Colonic mucosa (tissue), 4 donors: ENCODE data around the gene OLFM3. TPM values are rescaled to one million over a fixed set of nuclear protein-coding genes. Genes with fewer than 3 reads are reported as not detected.

Experiments used
- DNase-seq: peaks from one replicate; pipeline ENCODE4 v3.0.0-alpha.2; 2020
- H3K27ac ChIP-seq: fragments of 200-600 bp; one replicate; pipeline ENCODE4 v1.8.0; 2021
- H3K27me3 ChIP-seq: fragments of 200-600 bp; one replicate; pipeline ENCODE4 v1.8.0; 2021
- H3K36me3 ChIP-seq: fragments of 200-600 bp; one replicate; pipeline ENCODE4 v1.8.0; 2021
- H3K4me1 ChIP-seq: fragments of 200-600 bp; one replicate; pipeline ENCODE4 v1.8.0; 2021; ENCODE audit warnings: mild to moderate bottlenecking
- H3K4me3 ChIP-seq: fragments of 200-600 bp; one replicate; pipeline ENCODE4 v1.8.0; 2021
- H3K9ac ChIP-seq, 2 donors: one replicate each; pipeline ENCODE4 v1.7.0; 2013; ENCODE audit warnings: control low read depth in 2 of 2, low read depth in 2 of 2, low read length in 2 of 2
- H3K9me3 ChIP-seq: fragments of 200-600 bp; one replicate; pipeline ENCODE4 v1.8.0; 2021
- CTCF ChIP-seq: fragments of 200-600 bp; IDR thresholded peaks from one replicate; pipeline ENCODE4 v1.8.0; 2022; ENCODE audit warnings: antibody characterized with exemption, mild to moderate bottlenecking
- intact Hi-C: fragments of 100-400 bp; cut with DNase I; formaldehyde crosslinking; loops from one replicate; pipeline ENCODE4 v1.14.1; 2022
- total RNA-seq, 2 donors: library from RNA; stranded (reverse); fragmentation: NEBNext Ultra II Directional in 1 of 2; extraction: Animal tissue kit (Norgen Biotek cat#: 25700) in 1 of 2; gene quantifications; one replicate each; pipeline ENCODE4 v1.2.1, GENCODE V29; 2021
- donor health status: healthy.
- donor health status: DM: no; HTN: no; CAD: no.
- donor health status: DM: no; HTN: no; CAD: no.

OLFM3 gene
- under 1 TPM in 1 of 2 donors, not detected in 1; 0.37 TPM for total RNA-seq

- no peaks in the 10 kb centered on the region for H3K27me3 ChIP-seq
- no peaks in the 10 kb centered on the region for H3K4me1 ChIP-seq
- H3K4me3 ChIP-seq: no peak within 1 kb of the TSS
- H3K27ac ChIP-seq: no peak within 1 kb of the TSS
- H3K9me3 ChIP-seq: no peaks in the 10 kb centered on the region
- DNase-seq: no peak
- no peak for TF ChIP-seq CTCF
- intact Hi-C loops: no loop called here
- no peak within 1 kb of the TSS for H3K9ac ChIP-seq
- H3K36me3 ChIP-seq: no peaks in the 10 kb centered on the region
These were observed at the start of gene OLFM3 for GRCh38 chr1:101996825-101997465. Gene OLFM3, minus strand, starts transcription at chr1:101996926.

GRCh38 chr1:102045752-102046151 lies 49.0 kb upstream of the OLFM3 start:
- no peak for TF ChIP-seq CTCF
- Histone ChIP-seq H3K36me3 (no peaks in the 10 kb centered on the region), H3K27me3 (no peaks in the 10 kb centered on the region), H3K9ac (no peak overlapping the region), H3K27ac (peak overlapping the region; percentile 56), H3K9me3 (no peaks in the 10 kb centered on the region), H3K4me1 (no peaks in the 10 kb centered on the region), H3K4me3 (no peak overlapping the region)
- intact Hi-C loops: no loop called here
- peak; percentile 82 for DNase-seq

- no peak overlapping the region for H3K4me3 ChIP-seq
- TF ChIP-seq CTCF: no peak
- H3K9ac ChIP-seq: no peak overlapping the region
- H3K36me3 ChIP-seq: no peaks in the 10 kb centered on the region
- no peaks in the 10 kb centered on the region for H3K4me1 ChIP-seq
- intact Hi-C loops: no loop called here
- no peaks in the 10 kb centered on the region for H3K27me3 ChIP-seq
- H3K9me3 ChIP-seq: no peaks in the 10 kb centered on the region
- DNase-seq: no peak
- no peak overlapping the region for H3K27ac ChIP-seq
These were observed 35.8 kb upstream of the OLFM3 start for GRCh38 chr1:102032534-102032933.

GRCh38 chr1:102019530-102019929 lies 22.8 kb upstream of the OLFM3 start:
- no peak for TF ChIP-seq CTCF
- Histone ChIP-seq H3K27ac (no peak overlapping the region), H3K9ac (no peak overlapping the region), H3K36me3 (no peaks in the 10 kb centered on the region), H3K27me3 (no peaks in the 10 kb centered on the region), H3K4me3 (no peak overlapping the region), H3K9me3 (no peaks in the 10 kb centered on the region), H3K4me1 (no peaks in the 10 kb centered on the region)
- intact Hi-C loops: no loop called here
- DNase-seq: no peak

GRCh38 chr1:102015728-102016127 lies 19.0 kb upstream of the OLFM3 start:
- intact Hi-C loops: no loop called here
- H3K4me1 ChIP-seq: no peaks in the 10 kb centered on the region
- H3K36me3 ChIP-seq: no peaks in the 10 kb centered on the region
- no peaks in the 10 kb centered on the region for H3K27me3 ChIP-seq
- no peak for TF ChIP-seq CTCF
- no peak overlapping the region for H3K9ac ChIP-seq
- DNase-seq: no peak
- no peak overlapping the region for H3K4me3 ChIP-seq
- no peak overlapping the region for H3K27ac ChIP-seq
- no peaks in the 10 kb centered on the region for H3K9me3 ChIP-seq
